ENCODE measurements around the gene ABCE1.

DNA sequence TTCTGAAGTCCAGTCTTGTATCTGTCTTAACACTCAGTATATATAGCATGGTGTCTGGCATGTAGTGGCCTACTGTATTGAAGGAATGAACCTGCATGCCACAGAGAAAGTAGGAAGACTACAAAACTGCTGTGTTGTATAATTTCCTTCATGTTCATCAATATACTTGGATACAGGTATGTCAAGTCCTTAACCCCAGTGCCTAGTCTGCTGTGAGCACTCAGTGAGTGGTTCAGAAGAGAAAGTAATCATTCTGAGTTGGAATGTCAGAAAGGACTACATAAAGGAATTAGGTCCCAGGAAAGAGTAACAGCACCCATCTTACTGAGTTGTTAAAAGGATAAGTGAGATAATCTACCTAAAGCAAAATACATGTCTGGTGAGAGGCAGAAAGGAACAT lies 32.0 kb downstream of the ABCE1 start:
- no peak for TF ChIP-seq POLR2A (IDR thresholded peaks at IDR 0.05; ENCODE audit: low read depth)
- TF ChIP-seq, protein P1, sequence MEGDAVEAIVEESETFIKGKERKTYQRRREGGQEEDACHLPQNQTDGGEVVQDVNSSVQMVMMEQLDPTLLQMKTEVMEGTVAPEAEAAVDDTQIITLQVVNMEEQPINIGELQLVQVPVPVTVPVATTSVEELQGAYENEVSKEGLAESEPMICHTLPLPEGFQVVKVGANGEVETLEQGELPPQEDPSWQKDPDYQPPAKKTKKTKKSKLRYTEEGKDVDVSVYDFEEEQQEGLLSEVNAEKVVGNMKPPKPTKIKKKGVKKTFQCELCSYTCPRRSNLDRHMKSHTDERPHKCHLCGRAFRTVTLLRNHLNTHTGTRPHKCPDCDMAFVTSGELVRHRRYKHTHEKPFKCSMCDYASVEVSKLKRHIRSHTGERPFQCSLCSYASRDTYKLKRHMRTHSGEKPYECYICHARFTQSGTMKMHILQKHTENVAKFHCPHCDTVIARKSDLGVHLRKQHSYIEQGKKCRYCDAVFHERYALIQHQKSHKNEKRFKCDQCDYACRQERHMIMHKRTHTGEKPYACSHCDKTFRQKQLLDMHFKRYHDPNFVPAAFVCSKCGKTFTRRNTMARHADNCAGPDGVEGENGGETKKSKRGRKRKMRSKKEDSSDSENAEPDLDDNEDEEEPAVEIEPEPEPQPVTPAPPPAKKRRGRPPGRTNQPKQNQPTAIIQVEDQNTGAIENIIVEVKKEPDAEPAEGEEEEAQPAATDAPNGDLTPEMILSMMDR (IDR thresholded peaks at IDR 0.05): no peak

Data from esophagus muscularis mucosa (tissue), 3 donors.